Mucosa of stomach (tissue), 1 donor: ENCODE data around the gene DLG2.

ENCODE experiments used
- H3K27me3 ChIP-seq: one replicate; pipeline ENCODE4 v1.7.0; 2013; ENCODE audit warnings: mild to moderate bottlenecking, low read length; ENCODE audit not compliant: control insufficient read depth, insufficient read depth
- H3K36me3 ChIP-seq: one replicate; pipeline ENCODE4 v1.7.0; 2013; ENCODE audit warnings: low read length; ENCODE audit not compliant: control insufficient read depth, insufficient read depth
- H3K4me1 ChIP-seq: one replicate; pipeline ENCODE4 v1.7.0; 2013; ENCODE audit warnings: mild to moderate bottlenecking, low read length; ENCODE audit not compliant: control insufficient read depth, insufficient read depth
- H3K4me3 ChIP-seq: one replicate; pipeline ENCODE4 v1.7.0; 2013; ENCODE audit warnings: low read length
- H3K9ac ChIP-seq: one replicate; pipeline ENCODE4 v1.7.0; 2013; ENCODE audit warnings: mild to moderate bottlenecking, low read length, moderate library complexity
- H3K9me3 ChIP-seq: one replicate; pipeline ENCODE4 v1.7.0; 2013; ENCODE audit warnings: mild to moderate bottlenecking, low read length, moderate library complexity; ENCODE audit not compliant: control insufficient read depth
- donor health status: Pancreatic carcinoma.

DLG2 gene

GRCh38 chr11:83836883-83837654 is 1790.1 kb downstream of the DLG2 start:
- Histone ChIP-seq H3K9ac (no peak overlapping the region), H3K36me3 (no peaks in the 10 kb centered on the region), H3K4me1 (peaks cover 28% of the 10 kb centered on the region), H3K27me3 (no peaks in the 10 kb centered on the region), H3K9me3 (no peaks in the 10 kb centered on the region), H3K4me3 (no peak overlapping the region)

- Histone ChIP-seq H3K4me3 (no peak overlapping the region), H3K9me3 (no peaks in the 10 kb centered on the region), H3K36me3 (no peaks in the 10 kb centered on the region), H3K9ac (no peak overlapping the region), H3K4me1 (peaks cover 28% of the 10 kb centered on the region), H3K27me3 (no peaks in the 10 kb centered on the region)
Observed at GRCh38 chr11:83836065-83836464, 1791.1 kb downstream of the DLG2 start.

- Histone ChIP-seq H3K9me3 (no peaks in the 10 kb centered on the region), H3K4me1 (peaks cover 28% of the 10 kb centered on the region), H3K27me3 (no peaks in the 10 kb centered on the region), H3K4me3 (no peak overlapping the region), H3K9ac (no peak overlapping the region), H3K36me3 (no peaks in the 10 kb centered on the region)
Observed at GRCh38 chr11:83835423-83835822, 1791.7 kb downstream of the DLG2 start.

- Histone ChIP-seq H3K27me3 (no peaks in the 10 kb centered on the region), H3K9me3 (no peaks in the 10 kb centered on the region), H3K4me3 (no peak overlapping the region), H3K9ac (no peak overlapping the region), H3K36me3 (no peaks in the 10 kb centered on the region), H3K4me1 (peaks cover 28% of the 10 kb centered on the region)
Observed at GRCh38 chr11:83831929-83832328, 1795.2 kb downstream of the DLG2 start.

GRCh38 chr11:83827940-83828554 is 1799.1 kb downstream of the DLG2 start:
- peaks cover 4% of the 10 kb centered on the region for H3K4me1 ChIP-seq
- no peak overlapping the region for H3K9ac ChIP-seq
- H3K27me3 ChIP-seq: no peaks in the 10 kb centered on the region
- H3K36me3 ChIP-seq: no peaks in the 10 kb centered on the region
- no peak overlapping the region for H3K4me3 ChIP-seq
- H3K9me3 ChIP-seq: no peaks in the 10 kb centered on the region

- H3K9me3 ChIP-seq: no peaks in the 10 kb centered on the region
- no peaks in the 10 kb centered on the region for H3K36me3 ChIP-seq
- peaks cover 4% of the 10 kb centered on the region for H3K4me1 ChIP-seq
- no peak overlapping the region for H3K4me3 ChIP-seq
- H3K27me3 ChIP-seq: no peaks in the 10 kb centered on the region
- H3K9ac ChIP-seq: no peak overlapping the region
Observed at GRCh38 chr11:83827520-83827919, 1799.6 kb downstream of the DLG2 start.

- H3K4me1 ChIP-seq: no peaks in the 10 kb centered on the region
- no peak overlapping the region for H3K4me3 ChIP-seq
- H3K9ac ChIP-seq: no peak overlapping the region
- no peaks in the 10 kb centered on the region for H3K27me3 ChIP-seq
- H3K9me3 ChIP-seq: no peaks in the 10 kb centered on the region
- H3K36me3 ChIP-seq: no peaks in the 10 kb centered on the region
Observed at GRCh38 chr11:83826078-83826477, 1801.1 kb downstream of the DLG2 start.

GRCh38 chr11:83823461-83824025 is 1803.6 kb downstream of the DLG2 start:
- H3K36me3 ChIP-seq: no peaks in the 10 kb centered on the region
- no peak overlapping the region for H3K4me3 ChIP-seq
- no peak overlapping the region for H3K9ac ChIP-seq
- no peaks in the 10 kb centered on the region for H3K27me3 ChIP-seq
- no peaks in the 10 kb centered on the region for H3K4me1 ChIP-seq
- H3K9me3 ChIP-seq: no peaks in the 10 kb centered on the region

GRCh38 chr11:83819931-83820549 is 1807.1 kb downstream of the DLG2 start:
- Histone ChIP-seq H3K9me3 (no peaks in the 10 kb centered on the region), H3K9ac (no peak overlapping the region), H3K27me3 (no peaks in the 10 kb centered on the region), H3K36me3 (no peaks in the 10 kb centered on the region), H3K4me1 (no peaks in the 10 kb centered on the region), H3K4me3 (no peak overlapping the region)

- H3K9me3 ChIP-seq: no peaks in the 10 kb centered on the region
- H3K4me1 ChIP-seq: no peaks in the 10 kb centered on the region
- H3K36me3 ChIP-seq: no peaks in the 10 kb centered on the region
- no peak overlapping the region for H3K4me3 ChIP-seq
- H3K9ac ChIP-seq: no peak overlapping the region
- no peaks in the 10 kb centered on the region for H3K27me3 ChIP-seq
Observed at GRCh38 chr11:83818349-83818748, 1808.8 kb downstream of the DLG2 start.

- H3K4me3 ChIP-seq: no peak overlapping the region
- H3K9ac ChIP-seq: no peak overlapping the region
- H3K4me1 ChIP-seq: no peaks in the 10 kb centered on the region
- H3K36me3 ChIP-seq: no peaks in the 10 kb centered on the region
- H3K9me3 ChIP-seq: no peaks in the 10 kb centered on the region
- H3K27me3 ChIP-seq: no peaks in the 10 kb centered on the region
Observed at GRCh38 chr11:83816572-83817187, 1810.5 kb downstream of the DLG2 start.

GRCh38 chr11:83815736-83816135 is 1811.4 kb downstream of the DLG2 start:
- H3K9me3 ChIP-seq: no peaks in the 10 kb centered on the region
- no peak overlapping the region for H3K9ac ChIP-seq
- H3K4me1 ChIP-seq: no peaks in the 10 kb centered on the region
- no peaks in the 10 kb centered on the region for H3K27me3 ChIP-seq
- no peaks in the 10 kb centered on the region for H3K36me3 ChIP-seq
- H3K4me3 ChIP-seq: no peak overlapping the region
